A549 (cell line): ENCODE data around the gene RAB8B. TPM values are rescaled to one million over a fixed set of nuclear protein-coding genes. Genes with fewer than 3 reads are reported as not detected.

Experiments
- ATAC-seq, 2 experiments: fragments of 200-7000 bp in 1 of 2; fragments of >200 bp in 1 of 2; cut with Nextera tagmentation in 1 of 2; cut with Tn5 transposase in 1 of 2; 3 replicates each; pipeline versions ENCODE4 v1.8.0 to v1.9.1; 2018 to 2020; ENCODE audit warnings: mild to moderate bottlenecking in 1 of 2, moderate library complexity in 1 of 2
- CTCF ChIA-PET: fragments of 300-600 bp; sonication (Branson Sonifier 250); formaldehyde crosslinking; extraction: SDS; loops from one replicate; lab custom pipeline; 2021; ENCODE audit warnings: antibody characterized with exemption, inconsistent platforms; lab: Yijun Ruan, JAX
- POLR2A ChIA-PET: fragments of 350-600 bp; formaldehyde crosslinking; extraction: SDS; loops from one replicate; lab custom pipeline; 2021; ENCODE audit warnings: antibody characterized with exemption, inconsistent platforms; lab: Yijun Ruan, JAX
- DNase-seq, 2 experiments: peaks; one replicate each; pipeline versions ENCODE4 v3.0.0 to v3.0.0-alpha.2; 2011 to 2016; ENCODE audit warnings: low read depth in 1 of 2, low spot score in 1 of 2
- FAIRE-seq: peaks from 2 replicates; lab custom pipeline; 2011; peaks lifted over from hg19 to GRCh38; lab: Jason Lieb, UNC
- H3K27ac ChIP-seq, 2 experiments: fragments of >200 bp; sonication (Bioruptor Twin); formaldehyde crosslinking; 3 replicates each; pipeline ENCODE4 v1.5.1; 2016 to 2017
- H3K4me1 ChIP-seq: fragments of >200 bp; sonication (Bioruptor Twin); formaldehyde crosslinking; 3 replicates; pipeline ENCODE4 v1.6.1; 2016
- H3K4me2 ChIP-seq: fragments of >200 bp; sonication (Bioruptor Twin); formaldehyde crosslinking; 3 replicates; pipeline ENCODE4 v1.6.1; 2016
- H3K4me3 ChIP-seq: fragments of >200 bp; sonication (Bioruptor Twin); formaldehyde crosslinking; 3 replicates; pipeline ENCODE4 v1.5.1; 2016
- H3K9me3 ChIP-seq: fragments of >200 bp; sonication (Bioruptor Twin); formaldehyde crosslinking; 3 replicates; pipeline ENCODE4 v1.6.1; 2016
- CEBPB ChIP-seq, 2 experiments: fragments of >200 bp in 1 of 2; sonication (Bioruptor Twin) in 1 of 2; formaldehyde crosslinking in 1 of 2; IDR thresholded peaks; 2 replicates each; pipeline ENCODE4 v1.6.1; 2012 to 2016
- CHD2 ChIP-seq: fragments of 150-350 bp; IDR thresholded peaks from 2 replicates; pipeline ENCODE4 v1.6.1; 2014; ENCODE audit warnings: low read length; ENCODE audit not compliant: partially characterized antibody
- FOSB ChIP-seq: fragments of 250-450 bp; sonication (Bioruptor Pico); IDR thresholded peaks from 2 replicates; pipeline ENCODE4 v1.5.0; 2020; ENCODE audit warnings: mild to moderate bottlenecking, moderate library complexity
- FOSL2 ChIP-seq, 2 experiments: fragments of 450-650 bp in 1 of 2; fragments of >200 bp in 1 of 2; sonication (Bioruptor Twin) in 1 of 2; formaldehyde crosslinking; IDR thresholded peaks; 2 replicates each; pipeline versions ENCODE4 v1.5.0 to v1.6.1; 2016 to 2020; ENCODE audit warnings: mild to moderate bottlenecking in 1 of 2, moderate library complexity in 1 of 2
- GATA3 ChIP-seq: IDR thresholded peaks from 2 replicates; pipeline ENCODE4 v1.6.1; 2012; ENCODE audit warnings: borderline replicate concordance
- HES2 ChIP-seq: fragments of >200 bp; sonication (Bioruptor Twin); formaldehyde crosslinking; IDR thresholded peaks from 2 replicates; pipeline ENCODE4 v1.6.1; 2016
- HOXB13 ChIP-seq: fragments of 250-450 bp; sonication (Bioruptor Pico); IDR thresholded peaks from 2 replicates; pipeline ENCODE4 v1.5.0; 2020; ENCODE audit warnings: low read depth, mild to moderate bottlenecking, moderate library complexity
- KDM1A ChIP-seq: fragments of 200-600 bp; sonication (generic); IDR thresholded peaks from 2 replicates; pipeline ENCODE4 v1.6.1; 2016; ENCODE audit warnings: low read depth, mild to moderate bottlenecking
- MAFK ChIP-seq: fragments of 450-650 bp; IDR thresholded peaks from 2 replicates; pipeline ENCODE4 v1.6.1; 2014; ENCODE audit not compliant: partially characterized antibody
- MYC ChIP-seq: IDR thresholded peaks from 2 replicates; pipeline ENCODE4 v1.6.1; 2012; ENCODE audit warnings: mild to moderate bottlenecking, inconsistent platforms, low read length, improper control_type of control experiment, borderline replicate concordance
- NFE2L2 ChIP-seq: fragments of 150-350 bp; conservative IDR thresholded peaks from 2 replicates; pipeline ENCODE4 v1.6.1; 2014; ENCODE audit warnings: low read length
- RARB ChIP-seq: fragments of 250-450 bp; sonication (Bioruptor Pico); IDR thresholded peaks from 2 replicates; pipeline ENCODE4 v1.8.0; 2021; ENCODE audit warnings: mild to moderate bottlenecking, moderate library complexity
- RFX5 ChIP-seq: fragments of 450-650 bp; IDR thresholded peaks from 2 replicates; pipeline ENCODE4 v1.7.1; 2014; ENCODE audit warnings: antibody characterized with exemption, mild to moderate bottlenecking, moderate library complexity
- SREBF2 ChIP-seq: fragments of 450-650 bp; IDR thresholded peaks from 2 replicates; pipeline ENCODE4 v1.6.1; 2014; ENCODE audit warnings: mild to moderate bottlenecking, moderate library complexity
- TFCP2L1 ChIP-seq: fragments of 250-450 bp; sonication (Bioruptor Pico); IDR thresholded peaks from 2 replicates; pipeline ENCODE4 v1.5.0; 2021; ENCODE audit warnings: mild to moderate bottlenecking
- TP53 ChIP-seq: fragments of 250-450 bp; sonication (Bioruptor Pico); IDR thresholded peaks from 2 replicates; pipeline ENCODE4 v1.5.0; 2021; ENCODE audit warnings: mild to moderate bottlenecking, moderate library complexity
- ZNF302 ChIP-seq: fragments of 250-450 bp; sonication (Bioruptor Pico); IDR thresholded peaks from 2 replicates; pipeline ENCODE4 v1.9.0; 2021; ENCODE audit warnings: inconsistent platforms, mild to moderate bottlenecking, moderate library complexity
- WGBS: methylation state at CpG from one replicate; pipeline ENCODE4 v1.1.6; 2017; ENCODE audit errors: missing lambda C conversion rate; 5-methylcytosine and 5-hydroxymethylcytosine counted together
- polyA plus RNA-seq, 4 experiments: library from polyadenylated mRNA; depleted of rRNA in 3 of 4; stranded (reverse); fragments of >200 nt; fragmentation: RNase III in 1 of 4; extraction: RNeasy Plus Mini Kit Qiagen cat#74134 plus additional on column Dnase treatment in 1 of 4; gene quantifications; 2 replicates in 3 of 4; 3 replicates in 1 of 4; pipeline ENCODE4 v1.2.3, GENCODE V29; 2011 to 2017
- TF ChIP-seq, protein P1 (sequence below): fragments of 250-450 bp; sonication (Bioruptor Pico); IDR thresholded peaks from 2 replicates; pipeline ENCODE4 v1.5.0; 2021; ENCODE audit warnings: mild to moderate bottlenecking, moderate library complexity, borderline replicate concordance
- TF ChIP-seq, protein P2 (sequence below): IDR thresholded peaks from 2 replicates; pipeline ENCODE4 v1.6.1; 2012

RAB8B gene
- polyA plus RNA-seq, 2 of the 4 experiments (the other 2 are of a cell fraction) = 21.5 to 41.4 TPM

GRCh38 chr15:63197626-63198025, 8.2 kb downstream of the RAB8B start:
- ATAC-seq (no peak), FAIRE-seq (no peak), DNase-seq (no peak)
- no peak for TF ChIP-seq TFCP2L1 (CRISPR knock-in tag)
- no peak for TF ChIP-seq SREBF2
- no peak for TF ChIP-seq KDM1A
- TF ChIP-seq RARB (CRISPR knock-in tag) = no peak
- no peak for TF ChIP-seq CHD2
- no peak for TF ChIP-seq HOXB13 (CRISPR knock-in tag)
- no peak for TF ChIP-seq MYC
- TF ChIP-seq, protein P1, sequence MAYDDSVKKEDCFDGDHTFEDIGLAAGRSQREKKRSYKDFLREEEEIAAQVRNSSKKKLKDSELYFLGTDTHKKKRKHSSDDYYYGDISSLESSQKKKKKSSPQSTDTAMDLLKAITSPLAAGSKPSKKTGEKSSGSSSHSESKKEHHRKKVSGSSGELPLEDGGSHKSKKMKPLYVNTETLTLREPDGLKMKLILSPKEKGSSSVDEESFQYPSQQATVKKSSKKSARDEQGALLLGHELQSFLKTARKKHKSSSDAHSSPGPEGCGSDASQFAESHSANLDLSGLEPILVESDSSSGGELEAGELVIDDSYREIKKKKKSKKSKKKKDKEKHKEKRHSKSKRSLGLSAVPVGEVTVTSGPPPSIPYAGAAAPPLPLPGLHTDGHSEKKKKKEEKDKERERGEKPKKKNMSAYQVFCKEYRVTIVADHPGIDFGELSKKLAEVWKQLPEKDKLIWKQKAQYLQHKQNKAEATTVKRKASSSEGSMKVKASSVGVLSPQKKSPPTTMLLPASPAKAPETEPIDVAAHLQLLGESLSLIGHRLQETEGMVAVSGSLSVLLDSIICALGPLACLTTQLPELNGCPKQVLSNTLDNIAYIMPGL (CRISPR knock-in tag) = no peak
- TF ChIP-seq RFX5 = no peak
- H3K4me1 ChIP-seq = peaks cover 32% of the 10 kb centered on the region
- ChIA-PET POLR2A (interaction anchor here (0.6 to 1.5 kb wide), 2 partner anchors 40 to 896 kb away, joined by 7 read pairs; partner anchors contain the start of genes CIAO2A and RPS27L), CTCF (interaction anchor here (1.5 kb wide), 1 partner anchor 32 kb away, joined by 4 read pairs; no protein-coding TSS in a partner anchor)
- no peak overlapping the region for H3K4me2 ChIP-seq
- WGBS = 98% methylated on average over 1 of the region's 1 CpG
- no peak overlapping the region for H3K4me3 ChIP-seq
- no peaks in the 10 kb centered on the region for H3K9me3 ChIP-seq
- no peak overlapping the region for H3K27ac ChIP-seq

GRCh38 chr15:63198371-63199250, 9.2 kb downstream of the RAB8B start:
- POLR2A ChIA-PET = no interaction called here
- no peak overlapping the region for H3K4me3 ChIP-seq
- no peak for TF ChIP-seq FOSL2 (IDR thresholded peaks at IDR 0.05)
- TF ChIP-seq FOSL2 (CRISPR knock-in tag; IDR thresholded peaks at IDR 0.05) = peak; percentile 56
- TF ChIP-seq HES2 = no peak; the same call in 1 of the 2 replicates
- peak; percentile 60 to 82; a peak in 3 of 4 replicates for TF ChIP-seq CEBPB (IDR thresholded peaks at IDR 0.05)
- TF ChIP-seq, all 56 proteins: peak for 2
- ATAC-seq (peak in 1 of 2 experiments; percentile 42; a peak in 3 of 6 replicates), DNase-seq (no peak), FAIRE-seq (peak; percentile 63)
- Histone ChIP-seq H3K4me1 (peaks cover 41% of the 10 kb centered on the region), H3K9me3 (no peaks in the 10 kb centered on the region), H3K4me2 (peak overlapping the region; percentile 39), H3K27ac (0 out of 6 replicates have a peak overlapping the region, but pooled peaks of 1 of the 2 experiments have one; percentile 14)
- WGBS = 54% methylated on average over 8 of the region's 8 CpGs
- CTCF ChIA-PET = interaction anchor here (1.5 kb wide), 1 partner anchor 33 kb away, joined by 4 read pairs; no protein-coding TSS in a partner anchor

- TF ChIP-seq MYC (no peak), NFE2L2 (peak; percentile 41; the same call in 1 of the 2 replicates), GATA3 (no peak), TP53 (CRISPR knock-in tag) (no peak), FOSB (CRISPR knock-in tag) (no peak), MAFK (peak; percentile 53), ZNF302 (CRISPR knock-in tag) (no peak)
- TF ChIP-seq, protein P2, sequence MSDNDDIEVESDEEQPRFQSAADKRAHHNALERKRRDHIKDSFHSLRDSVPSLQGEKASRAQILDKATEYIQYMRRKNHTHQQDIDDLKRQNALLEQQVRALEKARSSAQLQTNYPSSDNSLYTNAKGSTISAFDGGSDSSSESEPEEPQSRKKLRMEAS = no peak
- WGBS = 90% methylated on average over 5 of the region's 5 CpGs
- Histone ChIP-seq H3K4me3 (no peak overlapping the region), H3K4me1 (peaks cover 38% of the 10 kb centered on the region), H3K27ac (no peak overlapping the region), H3K9me3 (no peaks in the 10 kb centered on the region), H3K4me2 (no peak overlapping the region)
- ATAC-seq (no peak), FAIRE-seq (no peak), DNase-seq (no peak)
- ChIA-PET CTCF (no interaction called here), POLR2A (interaction anchor here (0.6 kb wide), 1 partner anchor 76 kb away, joined by 3 read pairs; no protein-coding TSS in a partner anchor)
Observed at GRCh38 chr15:63200464-63201249, 11.3 kb downstream of the RAB8B start.
